ENCODE results near the gene BUB1B.
A peak's percentile ranks its signal among the peaks of the same experiment; 100 is the strongest.
"Not testable (repeated sequence)": the region's sequence is repeated elsewhere in the genome, so short reads cannot be mapped to it uniquely, and the experiment has no call there.

BUB1B gene

DNA sequence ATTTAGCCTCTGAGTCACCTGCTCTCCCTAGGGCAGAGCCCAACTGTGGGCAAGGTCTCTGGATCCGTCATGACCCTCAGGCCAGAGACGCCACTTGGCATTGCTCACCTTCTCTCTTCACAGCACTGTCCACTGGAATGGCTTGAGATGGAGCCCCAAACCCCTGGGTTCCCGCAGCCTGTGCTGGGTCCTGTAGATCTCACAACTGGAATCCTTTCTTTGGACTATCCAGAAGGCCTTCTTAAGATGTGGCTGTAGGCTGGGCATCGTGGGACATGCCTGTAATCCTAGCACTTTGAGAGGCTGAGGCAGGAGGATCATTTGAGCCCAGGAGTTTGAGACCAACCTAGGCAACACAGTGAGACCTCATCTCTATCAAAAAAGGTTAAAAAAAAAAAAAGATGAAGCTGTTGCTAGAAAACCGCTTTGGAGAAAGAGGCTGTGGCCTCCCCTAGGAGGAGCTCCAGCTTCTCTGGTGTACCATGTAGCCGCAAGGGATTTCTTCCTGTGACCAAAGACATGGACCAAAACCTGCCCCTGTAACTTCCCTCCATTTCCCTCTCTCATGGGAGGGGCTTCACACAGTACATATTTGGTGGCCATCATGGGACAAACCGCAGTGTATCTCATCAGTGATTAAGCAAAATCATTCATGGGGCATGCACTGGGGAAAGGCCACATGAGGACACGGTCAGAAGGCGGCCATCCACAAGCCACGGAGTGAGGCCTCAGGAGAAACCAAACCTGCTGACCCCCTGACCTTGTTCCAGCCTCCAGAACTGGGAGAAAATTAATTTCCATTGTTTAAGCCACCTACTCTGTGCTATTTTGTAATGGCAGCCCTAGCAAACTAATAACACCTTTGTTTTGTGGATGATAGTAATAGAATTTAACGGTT lies 23.3 kb upstream of the BUB1B start:
- no peak for DNase-seq (ENCODE audit: low read depth)

DNA sequence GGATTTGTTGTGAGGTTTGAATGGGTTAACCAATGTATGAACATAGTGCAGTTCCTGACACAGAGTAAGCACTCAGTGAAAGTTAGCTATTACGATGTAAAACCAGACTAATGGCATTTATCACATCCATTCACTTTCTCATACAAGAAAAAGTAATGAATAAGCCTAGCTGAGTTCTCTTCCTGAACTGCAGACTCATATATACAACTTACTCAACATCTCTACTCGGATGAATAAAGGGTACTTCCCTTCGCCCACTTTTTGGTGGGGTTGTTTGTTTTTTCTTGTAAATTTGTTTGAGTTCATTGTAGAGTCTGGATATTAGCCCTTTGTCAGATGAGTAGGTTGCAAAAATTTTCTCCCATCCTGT lies 22.7 kb upstream of the BUB1B start:
- not testable (repeated sequence) for DNase-seq (ENCODE audit: low read depth)

DNA sequence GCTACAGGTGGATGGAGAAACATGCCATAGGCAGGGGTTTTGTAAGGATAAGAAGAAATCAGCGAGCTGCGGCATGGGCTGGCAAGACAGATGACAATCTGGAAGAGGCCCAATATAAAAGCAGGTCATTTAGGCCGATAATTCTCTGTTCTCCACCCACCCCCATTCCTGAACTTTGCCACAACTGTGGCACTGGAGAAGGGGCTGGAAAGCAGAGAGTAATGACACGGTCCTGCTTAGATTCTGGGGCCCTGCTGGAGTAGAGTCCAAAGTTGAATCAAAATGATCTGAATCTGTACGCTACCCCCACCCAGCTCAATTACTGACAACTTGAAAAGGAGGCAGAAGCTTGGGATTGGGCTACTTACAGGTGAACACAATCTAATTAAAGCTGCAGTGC lies 18.4 kb upstream of the BUB1B start:
- DNase-seq (ENCODE audit: low read depth) = no peak

DNA sequence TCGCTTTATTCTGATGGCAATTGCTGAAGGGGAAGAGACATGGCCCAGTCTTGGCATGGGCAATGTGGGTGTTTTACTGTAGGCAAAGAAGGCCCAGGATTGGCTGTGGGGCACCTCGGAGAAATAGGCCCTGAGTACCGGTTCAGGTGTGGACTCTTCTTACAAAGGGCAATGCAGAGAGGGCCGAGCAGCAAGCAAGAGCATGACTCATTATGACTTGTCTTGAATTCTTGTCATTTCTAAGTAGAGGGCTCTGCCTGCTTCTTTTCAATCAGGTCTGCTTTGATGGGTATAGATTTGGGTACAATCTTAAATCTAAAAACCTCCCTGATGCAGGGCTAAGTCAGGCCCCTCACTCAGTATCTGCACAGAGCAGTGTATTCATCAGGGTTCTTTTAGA lies 14.8 kb upstream of the BUB1B start:
- no peak for DNase-seq (ENCODE audit: low read depth)

DNA sequence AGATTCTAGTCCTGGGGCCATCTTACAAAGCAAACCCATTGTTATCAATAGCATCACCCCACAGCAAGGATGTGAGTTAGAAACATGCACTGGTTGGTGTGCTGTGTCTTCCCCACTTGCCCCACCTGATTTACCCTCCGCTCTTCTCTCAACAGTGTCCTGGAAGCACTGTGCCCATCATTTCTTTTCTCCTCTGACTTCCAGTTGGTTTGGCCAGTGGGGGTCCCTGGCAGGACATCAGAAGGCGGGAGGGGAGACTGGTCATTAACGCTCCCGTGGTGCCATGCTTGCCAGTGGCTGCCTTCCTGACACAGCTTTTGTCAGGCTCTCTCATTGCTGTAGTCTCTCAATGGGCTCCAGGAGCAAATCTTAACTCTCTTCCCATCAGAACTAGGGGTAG lies 11.5 kb upstream of the BUB1B start:
- no peak for DNase-seq (ENCODE audit: low read depth)

DNA sequence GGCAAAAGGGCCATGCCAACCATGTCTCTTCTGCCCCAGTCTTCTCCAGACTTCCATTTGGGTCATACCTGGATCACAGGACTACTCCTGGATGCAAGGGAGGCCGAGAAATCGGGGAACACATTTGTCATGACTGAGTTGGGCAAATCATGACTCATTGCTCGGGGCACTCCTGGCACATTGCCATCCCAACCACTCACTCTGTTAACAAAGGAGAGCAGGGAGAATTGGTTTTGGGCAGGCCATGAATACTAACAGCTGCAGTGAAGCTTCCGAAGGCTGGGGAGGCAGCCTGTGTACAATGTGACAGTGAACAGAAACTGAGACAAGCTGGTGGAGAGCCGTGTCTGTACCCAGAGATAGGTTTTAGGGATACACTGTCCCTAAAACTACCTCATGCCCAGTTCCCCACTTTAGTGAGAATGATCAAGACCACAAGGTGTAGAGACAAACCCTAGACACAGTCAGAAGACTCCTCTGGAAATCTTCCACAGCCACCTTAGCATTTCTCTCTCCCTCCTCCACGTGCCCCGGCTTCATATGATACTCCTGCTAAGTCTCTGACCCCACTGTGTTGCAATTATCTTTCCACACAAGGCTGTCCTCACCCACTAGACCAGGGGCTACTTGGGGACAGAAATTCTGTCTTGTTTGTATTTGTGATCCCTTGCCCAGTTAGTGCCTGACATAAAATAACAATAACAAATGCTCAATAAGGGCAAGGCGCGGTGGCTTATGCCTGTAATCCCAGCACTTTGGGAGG lies 10.5 kb upstream of the BUB1B start:
- DNase-seq (ENCODE audit: low read depth) = no peak

DNA sequence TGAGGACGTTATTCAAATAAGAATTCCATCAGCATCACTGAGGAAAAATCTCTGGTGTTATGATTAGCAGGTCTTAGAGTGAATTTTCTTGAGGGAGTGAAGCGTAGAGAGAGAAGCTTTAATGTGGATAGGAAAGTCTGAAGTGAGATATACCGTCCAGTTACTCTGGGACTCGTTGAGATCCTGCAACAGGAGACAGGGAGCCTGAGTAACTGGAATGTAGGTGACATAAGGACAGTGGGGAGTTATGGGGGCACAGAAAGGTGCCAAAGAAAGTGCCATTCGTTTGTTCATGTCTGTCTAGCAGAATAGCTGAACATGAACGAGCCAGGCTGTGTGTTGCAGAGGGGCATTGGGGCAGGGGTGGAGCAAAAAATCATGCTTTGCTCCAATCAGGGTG lies 9.4 kb upstream of the BUB1B start:
- DNase-seq (ENCODE audit: low read depth) = no peak

DNA sequence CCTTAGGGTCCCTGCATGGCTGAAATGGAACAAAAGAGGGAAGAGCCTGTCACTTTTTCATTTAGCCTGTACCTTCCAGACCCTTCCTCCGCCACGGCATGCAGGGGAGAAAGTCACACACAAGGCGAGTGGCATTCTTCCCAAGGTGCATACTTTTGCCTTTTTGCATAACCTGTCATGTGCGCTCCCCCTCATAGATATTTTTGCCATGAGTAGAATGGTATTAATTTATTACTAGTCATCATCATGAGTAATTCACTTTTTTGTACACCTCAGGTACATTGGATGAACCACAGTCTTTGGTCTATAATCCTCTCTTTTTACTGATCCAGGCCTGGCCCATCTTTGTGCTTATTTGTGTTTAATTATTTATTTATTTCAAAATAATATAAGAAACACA lies 8.9 kb upstream of the BUB1B start:
- DNase-seq (ENCODE audit: low read depth) = no peak

DNA sequence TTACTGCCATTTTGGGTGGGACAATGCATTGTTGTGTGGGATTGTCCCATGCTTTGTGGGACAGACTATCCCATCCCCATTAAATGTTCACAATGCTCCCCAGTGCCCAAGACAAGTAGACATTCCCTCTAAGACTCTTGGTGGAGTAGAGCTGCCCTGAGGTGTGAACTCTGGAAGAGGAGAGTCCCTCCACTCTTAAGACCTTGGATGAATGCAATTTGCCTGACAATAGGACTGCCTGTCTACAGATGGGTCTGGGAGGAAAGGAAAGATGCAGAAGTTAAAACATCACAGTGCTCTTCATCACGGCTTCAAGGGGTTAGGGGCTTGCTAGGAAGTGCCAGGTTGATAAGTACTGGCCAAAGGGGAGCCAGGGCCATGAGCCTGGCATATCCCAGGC lies 6.0 kb upstream of the BUB1B start:
- DNase-seq (ENCODE audit: low read depth) = not testable (repeated sequence)

DNA sequence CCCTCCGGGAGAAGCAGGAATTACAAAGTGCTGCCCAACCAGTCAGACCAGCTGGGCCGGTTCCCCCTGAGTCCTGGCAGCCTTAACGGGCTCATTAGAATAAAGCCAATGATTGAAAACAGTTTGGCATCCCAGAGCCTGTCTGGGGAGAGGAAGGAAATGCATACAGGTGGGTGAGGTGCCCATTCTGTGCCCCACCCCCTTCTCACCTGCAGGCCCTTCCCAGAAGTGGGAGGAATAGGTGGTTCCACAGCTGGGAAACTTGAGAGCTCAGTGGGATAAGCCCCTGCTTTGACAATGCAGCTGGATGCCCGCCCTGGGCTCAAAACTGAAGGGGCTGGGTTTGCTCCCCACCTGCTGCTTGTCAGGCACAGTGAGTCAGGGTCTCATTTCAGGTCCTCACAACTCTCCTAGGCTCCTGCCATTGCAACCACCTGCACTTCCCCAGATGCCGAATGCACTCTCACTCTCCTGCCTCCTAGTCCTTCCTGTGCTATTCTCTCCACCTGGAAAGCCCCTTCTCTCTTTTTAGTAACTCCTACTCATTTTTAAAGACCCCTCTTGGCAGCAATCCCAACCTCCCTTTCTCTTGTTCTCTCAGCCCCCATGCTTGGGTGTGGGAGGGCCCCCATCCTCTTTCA lies 5.5 kb upstream of the BUB1B start:
- DNase-seq (ENCODE audit: low read depth) = no peak

DNA sequence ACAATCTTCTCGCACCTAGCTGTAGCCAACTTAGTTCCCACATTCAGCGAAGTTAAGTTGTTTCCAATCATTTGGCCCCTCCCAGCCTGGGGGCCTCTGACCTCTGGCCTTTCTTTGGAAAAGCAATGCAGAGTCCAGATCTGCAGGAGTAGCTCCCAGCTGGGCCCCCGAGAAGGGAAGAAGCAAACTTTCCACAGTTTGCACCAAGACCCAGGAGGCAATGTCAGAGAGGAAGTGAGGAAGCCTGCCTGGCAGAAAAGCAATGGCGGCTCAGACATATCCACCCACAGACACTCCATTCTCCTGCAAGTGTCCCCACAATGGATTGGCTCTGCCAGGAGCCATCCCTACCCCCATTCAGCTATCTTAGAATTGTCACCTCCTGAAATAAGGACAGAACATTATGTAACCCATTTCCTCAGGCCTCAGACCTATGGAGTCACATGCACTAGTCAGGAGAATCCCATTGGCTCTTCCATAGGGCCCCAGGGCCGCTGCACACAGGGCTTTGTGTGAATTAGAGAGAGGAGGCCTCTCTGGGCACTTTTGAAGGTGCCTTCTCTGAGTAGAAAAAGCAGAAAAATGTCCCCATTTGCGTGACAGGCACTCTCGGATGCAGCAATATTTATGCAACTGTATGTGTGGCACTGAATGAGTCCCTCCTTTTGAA lies 3.0 kb upstream of the BUB1B start:
- no peak for DNase-seq (ENCODE audit: low read depth)

DNA sequence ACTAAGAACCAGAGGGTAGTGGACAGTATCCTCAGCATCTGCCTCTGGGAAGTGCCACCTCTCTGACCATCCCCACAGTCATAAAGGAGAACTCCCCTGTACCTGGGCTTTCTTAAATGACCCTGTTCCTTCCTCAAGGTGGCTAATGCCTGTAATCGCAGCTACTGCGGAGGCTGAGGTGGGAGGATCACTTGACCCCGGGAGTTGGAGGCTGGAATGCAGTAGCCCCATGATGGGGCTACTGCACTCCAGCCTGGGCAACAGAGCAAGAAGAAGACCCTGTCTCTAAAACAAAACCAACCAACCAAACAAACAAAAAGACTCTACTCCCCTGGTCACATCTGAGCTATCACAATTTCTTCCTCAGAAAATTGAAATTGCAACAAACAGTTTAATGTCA lies 848 bp upstream of the BUB1B start:
- DNase-seq (ENCODE audit: low read depth) = no peak

DNA sequence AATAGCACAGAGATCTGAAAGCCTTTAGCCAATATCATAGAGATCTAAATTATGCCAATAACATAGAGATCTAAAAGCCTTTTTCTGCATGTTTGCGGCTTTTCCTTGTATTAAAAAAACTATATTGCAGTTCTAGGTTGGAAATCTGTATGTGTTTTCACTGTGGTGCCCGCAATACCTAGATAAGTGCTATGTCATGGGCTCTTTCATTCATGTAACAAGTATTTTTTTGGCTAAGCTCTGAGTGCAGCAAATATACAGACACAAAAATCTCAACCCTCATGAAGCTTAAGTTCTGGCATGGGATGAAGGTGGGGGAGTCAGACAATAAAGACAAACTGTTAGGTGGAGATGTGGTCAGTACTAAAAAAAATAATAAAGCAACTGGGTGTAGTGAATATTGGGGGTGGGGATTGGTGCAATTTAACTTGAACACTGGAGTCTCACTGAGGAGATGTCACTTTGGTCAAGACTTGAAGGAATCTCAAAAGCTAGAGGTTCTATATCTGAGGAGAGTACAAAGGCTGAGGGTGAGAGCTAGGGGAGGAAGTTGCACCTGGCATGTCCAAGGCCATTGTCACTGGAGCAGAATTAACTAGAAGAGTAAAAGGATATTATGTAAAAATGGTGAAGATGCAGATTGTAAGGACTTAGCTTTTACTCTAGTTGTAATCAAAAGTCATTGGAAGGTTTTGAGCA lies 973 bp downstream of the BUB1B start:
- no peak for DNase-seq (ENCODE audit: low read depth)

DNA sequence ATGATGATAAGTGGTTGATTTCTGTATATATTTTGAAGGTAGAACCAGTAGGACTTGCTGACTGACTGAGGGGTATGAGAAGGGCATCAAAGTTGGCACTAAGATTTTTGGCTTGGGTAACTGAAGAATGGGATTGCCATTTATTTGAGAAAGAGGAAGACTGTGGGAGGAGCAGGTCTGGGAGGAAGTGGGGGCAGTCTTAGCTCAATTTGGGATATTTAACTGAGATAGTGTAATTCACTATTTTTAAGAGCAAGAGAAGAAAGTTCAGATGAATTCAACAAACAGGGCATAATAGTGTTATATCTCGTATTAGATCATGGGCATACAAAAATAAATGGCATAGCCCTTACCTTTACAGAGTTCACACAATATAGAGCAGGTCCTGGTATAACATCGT lies 1.7 kb downstream of the BUB1B start:
- no peak for DNase-seq (ENCODE audit: low read depth)

DNA sequence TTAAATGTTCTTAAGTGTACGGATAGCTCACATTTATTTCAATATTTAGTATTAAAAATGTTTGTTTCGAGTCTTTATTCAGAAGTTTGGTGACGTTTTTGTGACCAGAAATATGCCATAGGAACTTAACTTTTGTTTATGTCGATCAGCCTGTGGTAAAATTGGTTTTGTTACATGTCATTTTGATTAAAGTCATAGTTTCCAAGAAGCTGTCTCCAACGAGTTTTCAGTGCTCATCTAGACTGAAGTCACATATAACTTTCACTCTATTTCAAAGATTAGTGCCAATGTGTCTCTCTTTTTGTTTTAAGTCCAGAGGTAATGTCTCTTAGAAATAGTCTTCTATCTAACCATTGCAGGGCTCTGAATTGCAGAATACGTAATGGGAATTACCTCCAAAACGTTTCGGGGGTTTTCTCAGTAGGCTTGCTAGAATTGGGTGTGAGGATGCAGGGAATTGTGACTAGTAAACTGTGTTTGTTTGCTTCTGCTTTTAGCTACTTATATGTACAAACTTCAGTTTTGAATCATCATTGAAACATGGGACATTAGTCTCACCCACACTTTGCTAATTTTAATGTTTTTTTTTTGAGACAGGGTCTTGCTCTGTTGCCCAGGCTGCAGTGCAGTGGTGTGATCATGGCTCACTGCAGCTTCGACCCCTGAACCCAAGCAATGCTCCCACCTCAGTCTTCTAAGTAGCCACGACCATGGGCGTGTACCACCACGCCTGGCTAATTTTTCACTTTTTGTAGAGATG lies 3.0 kb downstream of the BUB1B start:
- DNase-seq (ENCODE audit: low read depth) = no peak

DNA sequence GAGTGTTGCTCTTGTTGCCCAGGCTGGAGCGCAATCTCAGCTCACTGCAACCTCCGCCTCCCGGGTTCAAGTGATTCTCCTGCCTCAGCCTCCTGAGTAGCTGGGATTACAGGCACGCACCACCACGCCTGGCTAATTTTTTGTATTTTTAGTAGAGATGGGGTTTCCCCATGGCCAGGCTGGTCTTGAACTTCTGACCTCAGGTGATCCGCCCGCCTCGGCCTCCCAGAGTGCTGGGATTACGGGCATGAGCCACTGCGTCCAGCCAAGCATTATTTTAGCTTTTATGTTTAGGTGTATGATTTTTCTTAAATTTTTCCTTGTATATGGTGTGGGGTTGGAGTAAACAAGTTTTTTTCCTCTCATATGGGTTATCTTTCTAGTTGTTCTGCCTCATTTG lies 6.5 kb downstream of the BUB1B start:
- not testable (repeated sequence) for DNase-seq (ENCODE audit: low read depth)

DNA sequence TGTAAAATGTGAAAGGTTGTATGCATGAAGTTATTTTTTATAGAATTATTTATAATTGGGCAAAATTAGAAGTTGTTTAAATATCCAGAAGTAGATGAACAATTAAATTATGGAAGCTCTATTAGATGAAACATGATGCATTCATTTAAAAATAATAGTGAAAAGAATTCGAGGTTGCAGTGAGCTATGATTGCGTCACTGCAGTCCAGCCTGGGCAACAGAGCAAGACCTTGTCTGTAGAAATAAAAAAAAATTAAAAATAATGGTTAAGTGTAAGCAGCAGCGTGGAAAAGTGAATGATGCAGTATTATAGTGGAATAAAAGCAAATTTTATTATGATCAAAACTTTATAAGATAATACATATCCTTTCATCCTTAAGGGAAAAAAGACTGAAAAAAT lies 14.3 kb downstream of the BUB1B start:
- DNase-seq (ENCODE audit: low read depth) = no peak

DNA sequence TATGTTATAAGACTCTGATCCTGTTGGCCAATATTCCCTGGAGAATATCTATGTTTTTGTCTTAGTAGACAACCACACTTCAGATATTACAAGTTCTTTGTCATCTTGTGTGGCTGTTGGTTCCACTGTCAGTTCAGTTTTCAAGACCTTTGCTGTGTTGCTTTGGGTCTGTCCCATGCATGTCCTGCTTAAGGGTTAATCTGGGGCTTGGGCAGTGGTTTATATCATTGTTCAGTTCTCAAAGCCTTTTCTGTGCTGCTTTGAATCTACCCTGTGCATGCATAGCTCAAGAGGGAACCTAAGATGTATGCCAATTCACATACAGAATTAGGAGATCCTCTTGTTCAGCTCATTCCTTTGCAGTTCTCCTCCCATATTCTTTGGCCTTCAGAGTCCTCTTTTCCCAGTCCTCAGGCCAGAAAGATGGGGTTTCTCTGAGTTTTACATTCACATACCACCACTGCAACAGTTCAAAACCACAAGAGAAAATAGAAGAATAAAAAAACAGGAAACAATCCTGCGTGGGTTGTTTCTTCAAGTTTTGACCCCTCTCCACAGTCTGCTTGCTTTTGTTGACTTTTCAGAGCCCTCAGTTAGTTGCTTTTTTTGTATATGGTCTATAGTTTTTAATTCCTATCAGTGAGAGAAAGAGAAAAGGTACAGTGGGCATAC lies 21.6 kb downstream of the BUB1B start:
- DNase-seq (ENCODE audit: low read depth) = no peak

DNA sequence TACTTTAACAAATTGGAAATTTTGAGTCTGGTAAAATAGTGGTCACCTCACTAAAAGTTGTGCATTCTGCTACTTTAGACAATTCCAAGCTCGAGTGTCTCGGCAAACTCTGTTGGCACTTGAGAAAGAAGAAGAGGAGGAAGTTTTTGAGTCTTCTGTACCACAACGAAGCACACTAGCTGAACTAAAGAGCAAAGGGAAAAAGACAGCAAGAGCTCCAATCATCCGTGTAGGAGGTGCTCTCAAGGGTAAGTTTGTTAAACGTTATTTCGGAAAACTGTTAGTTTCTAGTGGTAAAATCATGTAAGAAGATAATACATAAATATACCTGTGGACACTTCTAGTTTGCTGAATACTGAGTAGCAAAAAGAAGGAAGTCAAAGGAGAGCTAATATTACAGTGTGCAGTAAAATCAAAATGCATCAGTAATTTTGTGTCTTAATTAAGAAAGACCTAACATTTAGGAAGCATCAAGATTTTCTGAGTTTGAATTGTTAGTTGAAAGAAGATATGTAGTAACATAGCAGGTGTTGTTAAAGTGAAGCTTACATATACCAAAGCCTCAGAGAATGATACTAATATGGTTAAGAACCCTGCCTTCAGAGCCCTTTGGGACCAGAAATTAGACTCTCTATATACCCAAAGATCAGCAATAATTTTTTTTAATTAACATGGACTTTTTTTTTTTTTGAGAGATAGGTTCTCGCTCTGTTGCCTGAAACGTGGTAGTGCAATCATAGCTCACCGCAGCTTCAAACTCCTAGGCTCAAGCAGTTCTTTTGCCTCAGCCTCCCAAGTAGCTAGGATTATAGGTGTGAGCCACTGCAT lies 23.0 kb downstream of the BUB1B start:
- DNase-seq (ENCODE audit: low read depth) = no peak

DNA sequence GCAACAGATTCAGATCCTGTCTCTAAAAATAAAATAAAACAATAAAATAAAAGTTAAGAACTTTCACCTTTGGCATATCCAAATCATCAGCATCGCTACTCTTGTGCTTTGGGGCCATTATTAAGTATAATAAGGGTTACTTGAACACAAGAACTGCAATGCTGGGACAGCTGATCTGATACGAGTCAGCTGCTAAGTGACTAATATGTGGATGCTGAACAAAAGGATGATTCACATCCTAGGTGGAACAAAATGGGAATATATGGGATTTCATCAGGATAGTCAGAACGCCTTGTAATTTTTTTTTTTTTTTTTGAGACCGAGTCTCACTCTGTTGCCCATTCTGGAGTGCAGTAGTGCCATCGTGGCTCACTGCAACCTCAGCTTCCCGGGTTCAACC lies 29.7 kb downstream of the BUB1B start:
- peak; percentile 46 for DNase-seq (ENCODE audit: low read depth)

All from non-pigmented ciliary epithelial cell (primary cell).